OCI-M2 (cell line): Measurements from ENCODE around the gene RBM19.

Experiments used
- DNase-seq: peaks from one replicate; lab custom pipeline; 2025; ENCODE audit not compliant: unreplicated experiment; lab: John Stamatoyannopoulos, UW

The RBM19 gene

GRCh38 chr12:113959096-113959495 is 7.0 kb downstream of the RBM19 start:
- DNase-seq = no peak

GRCh38 chr12:113958108-113958507 is 8.0 kb downstream of the RBM19 start:
- no peak for DNase-seq

- DNase-seq = no peak
Observed at GRCh38 chr12:113957627-113958026, 8.5 kb downstream of the RBM19 start.

GRCh38 chr12:113955109-113955970 is 10.8 kb downstream of the RBM19 start:
- DNase-seq = no peak

GRCh38 chr12:113954547-113954946 is 11.6 kb downstream of the RBM19 start:
- DNase-seq = no peak

- no peak for DNase-seq
Observed at GRCh38 chr12:113950873-113951272, 15.3 kb downstream of the RBM19 start.

GRCh38 chr12:113949321-113950305 is 16.5 kb downstream of the RBM19 start:
- DNase-seq = no peak

GRCh38 chr12:113948151-113948914 is 17.8 kb downstream of the RBM19 start:
- no peak for DNase-seq

- no peak for DNase-seq
Observed at GRCh38 chr12:113946175-113946574, 19.9 kb downstream of the RBM19 start.

- no peak for DNase-seq
Observed at GRCh38 chr12:113945174-113946173, 20.7 kb downstream of the RBM19 start.

- DNase-seq = no peak
Observed at GRCh38 chr12:113942209-113942608, 23.9 kb downstream of the RBM19 start.

- DNase-seq = no peak
Observed at GRCh38 chr12:113941208-113941486, 25.0 kb downstream of the RBM19 start.

GRCh38 chr12:113940357-113941207 is 25.5 kb downstream of the RBM19 start:
- no peak for DNase-seq

GRCh38 chr12:113939867-113940266 is 26.3 kb downstream of the RBM19 start:
- no peak for DNase-seq

- DNase-seq = no peak
Observed at GRCh38 chr12:113938471-113938870, 27.7 kb downstream of the RBM19 start.

- no peak for DNase-seq
Observed at GRCh38 chr12:113936460-113936859, 29.7 kb downstream of the RBM19 start.

GRCh38 chr12:113935459-113935858 is 30.7 kb downstream of the RBM19 start:
- DNase-seq = no peak

GRCh38 chr12:113934946-113935345 is 31.2 kb downstream of the RBM19 start:
- DNase-seq = no peak
